ENCODE data around the gene SYNE4. TPM values are rescaled to one million over a fixed set of nuclear protein-coding genes. Genes with fewer than 3 reads are reported as not detected.

The SYNE4 gene
- total and polyA plus RNA-seq, 2 of the 13 experiments (the other 11 are each of a cell fraction or from before 2014, with no cell fraction given), result 13.7 to 23.0 TPM

DNA sequence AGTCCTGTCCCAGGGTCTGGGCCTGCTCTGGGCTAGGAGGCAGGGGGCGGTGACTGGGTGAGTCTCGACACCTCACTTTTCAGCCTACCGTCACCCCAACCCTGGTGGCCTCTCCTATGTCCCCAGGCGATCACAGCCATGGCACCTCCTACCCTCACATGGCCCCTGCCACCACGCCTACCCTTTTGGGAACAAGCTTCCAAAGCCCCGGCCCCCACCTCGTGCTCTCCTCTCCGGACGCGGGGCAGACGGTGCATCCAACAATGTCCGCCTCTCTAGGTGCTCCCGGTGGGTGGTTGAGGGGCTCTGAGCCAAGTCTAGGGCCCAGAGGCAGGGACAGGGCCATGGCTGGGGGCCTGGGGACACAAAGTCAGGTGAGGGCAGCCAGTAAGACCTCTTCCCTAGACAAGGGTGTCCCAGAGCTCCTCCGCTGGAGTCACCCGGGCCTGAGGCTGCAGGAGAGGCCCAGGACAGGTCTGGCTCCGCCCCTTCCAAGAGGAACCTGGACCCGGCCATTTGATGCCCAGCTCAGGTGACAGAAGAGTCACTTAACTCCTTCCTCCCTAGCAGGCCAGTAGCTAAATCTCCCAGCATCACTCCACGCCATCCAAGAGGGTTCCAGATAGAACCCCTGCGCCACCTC lies at the start of gene SYNE4 (continued):
- TF ChIP-seq, protein P1, sequence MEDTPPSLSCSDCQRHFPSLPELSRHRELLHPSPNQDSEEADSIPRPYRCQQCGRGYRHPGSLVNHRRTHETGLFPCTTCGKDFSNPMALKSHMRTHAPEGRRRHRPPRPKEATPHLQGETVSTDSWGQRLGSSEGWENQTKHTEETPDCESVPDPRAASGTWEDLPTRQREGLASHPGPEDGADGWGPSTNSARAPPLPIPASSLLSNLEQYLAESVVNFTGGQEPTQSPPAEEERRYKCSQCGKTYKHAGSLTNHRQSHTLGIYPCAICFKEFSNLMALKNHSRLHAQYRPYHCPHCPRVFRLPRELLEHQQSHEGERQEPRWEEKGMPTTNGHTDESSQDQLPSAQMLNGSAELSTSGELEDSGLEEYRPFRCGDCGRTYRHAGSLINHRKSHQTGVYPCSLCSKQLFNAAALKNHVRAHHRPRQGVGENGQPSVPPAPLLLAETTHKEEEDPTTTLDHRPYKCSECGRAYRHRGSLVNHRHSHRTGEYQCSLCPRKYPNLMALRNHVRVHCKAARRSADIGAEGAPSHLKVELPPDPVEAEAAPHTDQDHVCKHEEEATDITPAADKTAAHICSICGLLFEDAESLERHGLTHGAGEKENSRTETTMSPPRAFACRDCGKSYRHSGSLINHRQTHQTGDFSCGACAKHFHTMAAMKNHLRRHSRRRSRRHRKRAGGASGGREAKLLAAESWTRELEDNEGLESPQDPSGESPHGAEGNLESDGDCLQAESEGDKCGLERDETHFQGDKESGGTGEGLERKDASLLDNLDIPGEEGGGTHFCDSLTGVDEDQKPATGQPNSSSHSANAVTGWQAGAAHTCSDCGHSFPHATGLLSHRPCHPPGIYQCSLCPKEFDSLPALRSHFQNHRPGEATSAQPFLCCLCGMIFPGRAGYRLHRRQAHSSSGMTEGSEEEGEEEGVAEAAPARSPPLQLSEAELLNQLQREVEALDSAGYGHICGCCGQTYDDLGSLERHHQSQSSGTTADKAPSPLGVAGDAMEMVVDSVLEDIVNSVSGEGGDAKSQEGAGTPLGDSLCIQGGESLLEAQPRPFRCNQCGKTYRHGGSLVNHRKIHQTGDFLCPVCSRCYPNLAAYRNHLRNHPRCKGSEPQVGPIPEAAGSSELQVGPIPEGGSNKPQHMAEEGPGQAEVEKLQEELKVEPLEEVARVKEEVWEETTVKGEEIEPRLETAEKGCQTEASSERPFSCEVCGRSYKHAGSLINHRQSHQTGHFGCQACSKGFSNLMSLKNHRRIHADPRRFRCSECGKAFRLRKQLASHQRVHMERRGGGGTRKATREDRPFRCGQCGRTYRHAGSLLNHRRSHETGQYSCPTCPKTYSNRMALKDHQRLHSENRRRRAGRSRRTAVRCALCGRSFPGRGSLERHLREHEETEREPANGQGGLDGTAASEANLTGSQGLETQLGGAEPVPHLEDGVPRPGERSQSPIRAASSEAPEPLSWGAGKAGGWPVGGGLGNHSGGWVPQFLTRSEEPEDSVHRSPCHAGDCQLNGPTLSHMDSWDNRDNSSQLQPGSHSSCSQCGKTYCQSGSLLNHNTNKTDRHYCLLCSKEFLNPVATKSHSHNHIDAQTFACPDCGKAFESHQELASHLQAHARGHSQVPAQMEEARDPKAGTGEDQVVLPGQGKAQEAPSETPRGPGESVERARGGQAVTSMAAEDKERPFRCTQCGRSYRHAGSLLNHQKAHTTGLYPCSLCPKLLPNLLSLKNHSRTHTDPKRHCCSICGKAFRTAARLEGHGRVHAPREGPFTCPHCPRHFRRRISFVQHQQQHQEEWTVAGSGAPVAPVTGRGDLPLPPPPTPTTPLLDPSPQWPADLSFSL (CRISPR knock-in tag; IDR thresholded peaks at IDR 0.05), result no peak
- peak; percentile 68; the same call in 1 of the 2 replicates for TF ChIP-seq ZMAT3 (CRISPR knock-in tag; conservative IDR thresholded peaks at IDR 0.05)
- TF ChIP-seq NFAT5 (CRISPR knock-in tag; IDR thresholded peaks at IDR 0.05), result no peak
- 0 out of 2 replicates have a peak, but pooled peaks have one; percentile 29 for TF ChIP-seq ETV5 (CRISPR knock-in tag; IDR thresholded peaks at IDR 0.05; ENCODE audit: borderline replicate concordance)
- no peak for TF ChIP-seq PRMT3 (CRISPR knock-in tag; IDR thresholded peaks at IDR 0.05; ENCODE audit: borderline replicate concordance, low read depth)
- TF ChIP-seq, protein P2, sequence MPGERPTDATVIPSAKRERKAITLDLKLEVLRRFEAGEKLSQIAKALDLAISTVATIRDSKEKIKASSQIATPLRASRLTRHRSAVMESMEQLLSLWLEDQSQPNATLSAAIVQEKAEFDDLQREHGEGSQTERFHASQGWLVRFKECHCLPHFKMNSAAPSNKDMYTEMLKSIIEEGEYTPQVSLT (CRISPR knock-in tag; IDR thresholded peaks at IDR 0.05; ENCODE audit: borderline replicate concordance, low read depth), result no peak
- TF ChIP-seq TRIM22 (IDR thresholded peaks at IDR 0.05), result no peak
- no peak for TF ChIP-seq ZNF281 (CRISPR knock-in tag; IDR thresholded peaks at IDR 0.05; ENCODE audit: borderline replicate concordance)
- 0 out of 2 replicates have a peak, but pooled peaks have one; percentile 16 for TF ChIP-seq BHLHE40 (IDR thresholded peaks at IDR 0.05; ENCODE audit: low read length)
- TF ChIP-seq ZNF24 (IDR thresholded peaks at IDR 0.05), result no peak
- no peak for TF ChIP-seq ZNF326 (CRISPR knock-in tag; IDR thresholded peaks at IDR 0.05; ENCODE audit: borderline replicate concordance)

Data from HepG2 (cell line).